H54 (cell line): ENCODE measurements around the gene CTRB1.
"Not testable (repeated sequence)": the region's sequence is repeated elsewhere in the genome, so short reads cannot be mapped to it uniquely, and the experiment has no call there.

Source experiments
- DNase-seq: peaks from one replicate; pipeline ENCODE4 v3.0.0; 2011; ENCODE audit warnings: low spot score, mixed read lengths; ENCODE audit not compliant: insufficient read length
- FAIRE-seq: peaks from 3 replicates; lab custom pipeline; 2011; peaks lifted over from hg19 to GRCh38; lab: Jason Lieb, UNC
- POLR2A ChIP-seq: IDR thresholded peaks from 2 replicates; pipeline ENCODE4 v1.6.1; 2011; ENCODE audit warnings: low read depth, mild to moderate bottlenecking, low read length

Gene CTRB1

GRCh38 chr16:75196836-75197235, 22.0 kb upstream of the CTRB1 start:
- no peak for DNase-seq
- no peak for FAIRE-seq
- no peak for TF ChIP-seq POLR2A

- TF ChIP-seq POLR2A: no peak
- no peak for DNase-seq
Measured at GRCh38 chr16:75197522-75198134, 21.2 kb upstream of the CTRB1 start.

GRCh38 chr16:75198135-75198600, 20.6 kb upstream of the CTRB1 start:
- DNase-seq (no peak), FAIRE-seq (no peak)

More at GRCh38 chr16:75197522-75198134, 21.2 kb upstream of the CTRB1 start:
- FAIRE-seq: no peak

GRCh38 chr16:75202069-75202590, 16.7 kb upstream of the CTRB1 start:
- TF ChIP-seq POLR2A: no peak
- FAIRE-seq (no peak), DNase-seq (no peak)

More at GRCh38 chr16:75198135-75198600, 20.6 kb upstream of the CTRB1 start:
- no peak for TF ChIP-seq POLR2A

- no peak for DNase-seq
- no peak for TF ChIP-seq POLR2A
- no peak for FAIRE-seq
Measured at GRCh38 chr16:75203096-75203495, 15.7 kb upstream of the CTRB1 start.

GRCh38 chr16:75203667-75204409, 14.9 kb upstream of the CTRB1 start:
- FAIRE-seq (no peak), DNase-seq (no peak)
- no peak for TF ChIP-seq POLR2A

- no peak for TF ChIP-seq POLR2A
- DNase-seq (no peak), FAIRE-seq (no peak)
Measured at GRCh38 chr16:75204410-75204758, 14.4 kb upstream of the CTRB1 start.

- FAIRE-seq, DNase-seq: not testable (repeated sequence)
Measured at GRCh38 chr16:75204905-75205304, 13.9 kb upstream of the CTRB1 start.

GRCh38 chr16:75205438-75205837, 13.3 kb upstream of the CTRB1 start:
- not testable (repeated sequence) for DNase-seq, FAIRE-seq

GRCh38 chr16:75205961-75206748, 12.6 kb upstream of the CTRB1 start:
- FAIRE-seq, DNase-seq: not testable (repeated sequence)

- no peak for DNase-seq
- no peak for FAIRE-seq
Measured at GRCh38 chr16:75206749-75207451, 11.9 kb upstream of the CTRB1 start, which contains the start of gene CTRB2. TSS of gene CTRB2 (minus strand) at chr16:75207161. CDS start at chr16:75207141, 20 bp downstream.

GRCh38 chr16:75207831-75208230, 11.0 kb upstream of the CTRB1 start:
- no peak for TF ChIP-seq POLR2A
- FAIRE-seq (no peak), DNase-seq (no peak)

More at GRCh38 chr16:75206749-75207451, 11.9 kb upstream of the CTRB1 start, which contains the start of gene CTRB2:
- TF ChIP-seq POLR2A: no peak

- FAIRE-seq: no peak
- no peak for DNase-seq
- no peak for TF ChIP-seq POLR2A
Measured at GRCh38 chr16:75208242-75208825, 10.5 kb upstream of the CTRB1 start.
